CD4-positive, alpha-beta memory T cell (primary cell): ENCODE measurements around the gene BMI1. TPM values are rescaled to one million over a fixed set of nuclear protein-coding genes. Genes with fewer than 3 reads are reported as not detected.
A peak's percentile ranks its signal among the peaks of the same experiment; 100 is the strongest.

Experiments
- CTCF ChIA-PET: fragments of 350-600 bp; sonication (Branson Sonifier 250); formaldehyde crosslinking; loops from one replicate; lab custom pipeline; 2021; ENCODE audit warnings: inconsistent platforms; ENCODE audit not compliant: partially characterized antibody; lab: Charles Lee
- POLR2A ChIA-PET: fragments of 350-600 bp; sonication (Branson Sonifier 250); formaldehyde crosslinking; loops from one replicate; lab custom pipeline; 2021; ENCODE audit not compliant: partially characterized antibody; lab: Charles Lee
- DNase-seq, 5 donors: peaks; one replicate each; pipeline versions ENCODE4 v3.0.0 to v3.0.0-alpha.2; 2020 to 2022; ENCODE audit warnings: mixed read lengths in 1 of 5
- H3K27ac ChIP-seq: one replicate; pipeline ENCODE4 v1.7.0; 2013; ENCODE audit warnings: low read depth, low read length
- H3K27me3 ChIP-seq: 2 replicates; pipeline ENCODE4 v1.7.0; 2013; ENCODE audit warnings: mild to moderate bottlenecking, low read length, moderate library complexity; ENCODE audit not compliant: insufficient read depth
- H3K36me3 ChIP-seq: 2 replicates; pipeline ENCODE4 v1.7.0; 2013; ENCODE audit warnings: mild to moderate bottlenecking, low read length, moderate library complexity; ENCODE audit not compliant: insufficient read depth
- H3K4me1 ChIP-seq: 2 replicates; pipeline ENCODE4 v1.7.0; 2013; ENCODE audit warnings: mild to moderate bottlenecking, low read length, moderate library complexity; ENCODE audit not compliant: insufficient read depth
- H3K4me3 ChIP-seq, 2 donors: one replicate each; pipeline ENCODE4 v1.7.0; 2013; ENCODE audit warnings: low read length in 2 of 2, mild to moderate bottlenecking in 1 of 2
- H3K9me3 ChIP-seq, 2 donors: one replicate each; pipeline ENCODE4 v1.7.0; 2013; ENCODE audit warnings: low read length in 2 of 2, control low read depth in 1 of 2; ENCODE audit not compliant: control insufficient read depth in 1 of 2
- H3K27ac Mint-ChIP-seq, 7 donors: one replicate each; pipeline ENCODE4 v1.8.0; 2020 to 2021; ENCODE audit warnings: mixed read lengths in 7 of 7, mild to moderate bottlenecking in 6 of 7, inconsistent platforms in 3 of 7, moderate library complexity in 3 of 7
- H3K27me3 Mint-ChIP-seq, 2 donors: one replicate each; pipeline ENCODE4 v1.8.0; 2020 to 2021; ENCODE audit warnings: mixed read lengths in 2 of 2
- H3K36me3 Mint-ChIP-seq, 2 donors: one replicate each; pipeline ENCODE4 v1.8.0; 2020 to 2021; ENCODE audit warnings: mixed read lengths in 2 of 2, inconsistent platforms in 1 of 2, mild to moderate bottlenecking in 1 of 2
- H3K4me1 Mint-ChIP-seq, 4 donors: one replicate each; pipeline ENCODE4 v1.8.0; 2020 to 2021; ENCODE audit warnings: mixed read lengths in 4 of 4, mild to moderate bottlenecking in 1 of 4
- H3K4me3 Mint-ChIP-seq, 8 donors: one replicate each; pipeline ENCODE4 v1.8.0; 2020 to 2021; ENCODE audit warnings: mixed read lengths in 8 of 8, mild to moderate bottlenecking in 7 of 8, moderate library complexity in 6 of 8, inconsistent platforms in 3 of 8
- H3K9me3 Mint-ChIP-seq, 8 donors: one replicate each; pipeline ENCODE4 v1.8.0; 2020 to 2021; ENCODE audit warnings: mixed read lengths in 8 of 8, mild to moderate bottlenecking in 5 of 8, inconsistent platforms in 3 of 8, moderate library complexity in 1 of 8
- intact Hi-C: fragments of 100-400 bp; cut with micrococcal nuclease; formaldehyde crosslinking; loops from one replicate; pipeline ENCODE4 v1.15.1; 2023
- polyA plus RNA-seq, 2 donors: library from polyadenylated mRNA; unstranded; fragments of 300-500 nt; fragmentation: Illumina TruSeq; gene quantifications; one replicate each; pipeline ENCODE4 v1.2.3, GENCODE V29; 2021
- total RNA-seq, 2 experiments: library from RNA; stranded (reverse); gene quantifications; one replicate each; pipeline ENCODE4 v1.2.3, GENCODE V29; 2021

BMI1 gene
- total and polyA plus RNA-seq, 4 experiments from 2014 or later, result 40.5 to 108 (median 76.8) TPM

- Histone ChIP-seq H3K27ac (no peak overlapping the region), H3K36me3 (no peaks in the 10 kb centered on the region), H3K4me1 (peaks cover 34% of the 10 kb centered on the region), H3K27me3 (no peaks in the 10 kb centered on the region), H3K4me3 (no peak overlapping the region), H3K9me3 (no peaks in the 10 kb centered on the region)
- CTCF ChIA-PET, result interaction anchor here (1.1 to 2.2 kb wide), 5 partner anchors 24 to 321 kb away, joined by 3 to 10 read pairs (median 6); no protein-coding TSS in a partner anchor
- Mint-ChIP-seq H3K9me3 (no peaks in the 10 kb centered on the region), H3K4me1 (peaks cover 18 to 45% (median 25%) of the 10 kb centered on the region in 4 donors), H3K4me3 (peak overlapping the region; percentile 88 to 99 (median 98)), H3K27ac (peak overlapping the region in 2 of 7 donors; percentile 89 to 97), H3K27me3 (peaks cover 0 to 1% of the 10 kb centered on the region in 2 donors), H3K36me3 (peaks cover 0 to 5% of the 10 kb centered on the region in 2 donors)
- POLR2A ChIA-PET, result interaction anchor here (0.9 to 5.4 kb wide), 8 partner anchors 10 to 311 kb away, joined by 3 to 97 read pairs (median 30); partner anchors contain the start of gene DNAJC1
- intact Hi-C loops, result loop anchor here (5.0 kb wide), 1 partner anchor 293 kb away; no protein-coding TSS in a partner anchor
- DNase-seq, result no peak
Measured at GRCh38 chr10:22314852-22315251, 6.0 kb upstream of the BMI1 start.

- Histone ChIP-seq H3K4me1 (peaks cover 37% of the 10 kb centered on the region), H3K9me3 (no peaks in the 10 kb centered on the region), H3K36me3 (no peaks in the 10 kb centered on the region), H3K27ac (peak overlapping the region; percentile 71), H3K27me3 (no peaks in the 10 kb centered on the region), H3K4me3 (peak overlapping the region; percentile 72 to 95)
- Mint-ChIP-seq H3K27me3 (peaks cover 3 to 4% of the 10 kb centered on the region in 2 donors), H3K9me3 (no peaks in the 10 kb centered on the region), H3K4me3 (peak overlapping the region; percentile 88 to 99 (median 98)), H3K4me1 (peaks cover 22 to 50% (median 29%) of the 10 kb centered on the region in 4 donors), H3K36me3 (peaks cover 0 to 9% of the 10 kb centered on the region in 2 donors), H3K27ac (peak overlapping the region; percentile 89 to 98 (median 98))
- DNase-seq, result no peak
- POLR2A ChIA-PET, result interaction anchor here (0.6 to 5.4 kb wide), 21 partner anchors 10 to 790 kb away, joined by 3 to 97 read pairs (median 4); partner anchors contain the start of genes DNAJC1 and PIP4K2A
- intact Hi-C loops, result loop anchor here (1.0 to 5.0 kb wide), 7 partner anchors 18 to 781 kb away; partner anchors contain the start of genes DNAJC1 and MLLT10
- CTCF ChIA-PET, result interaction anchor here (0.7 to 2.2 kb wide), 13 partner anchors 8 to 322 kb away, joined by 3 to 10 read pairs (median 3); no protein-coding TSS in a partner anchor
Measured at GRCh38 chr10:22315455-22316285, 5.2 kb upstream of the BMI1 start.

DNA sequence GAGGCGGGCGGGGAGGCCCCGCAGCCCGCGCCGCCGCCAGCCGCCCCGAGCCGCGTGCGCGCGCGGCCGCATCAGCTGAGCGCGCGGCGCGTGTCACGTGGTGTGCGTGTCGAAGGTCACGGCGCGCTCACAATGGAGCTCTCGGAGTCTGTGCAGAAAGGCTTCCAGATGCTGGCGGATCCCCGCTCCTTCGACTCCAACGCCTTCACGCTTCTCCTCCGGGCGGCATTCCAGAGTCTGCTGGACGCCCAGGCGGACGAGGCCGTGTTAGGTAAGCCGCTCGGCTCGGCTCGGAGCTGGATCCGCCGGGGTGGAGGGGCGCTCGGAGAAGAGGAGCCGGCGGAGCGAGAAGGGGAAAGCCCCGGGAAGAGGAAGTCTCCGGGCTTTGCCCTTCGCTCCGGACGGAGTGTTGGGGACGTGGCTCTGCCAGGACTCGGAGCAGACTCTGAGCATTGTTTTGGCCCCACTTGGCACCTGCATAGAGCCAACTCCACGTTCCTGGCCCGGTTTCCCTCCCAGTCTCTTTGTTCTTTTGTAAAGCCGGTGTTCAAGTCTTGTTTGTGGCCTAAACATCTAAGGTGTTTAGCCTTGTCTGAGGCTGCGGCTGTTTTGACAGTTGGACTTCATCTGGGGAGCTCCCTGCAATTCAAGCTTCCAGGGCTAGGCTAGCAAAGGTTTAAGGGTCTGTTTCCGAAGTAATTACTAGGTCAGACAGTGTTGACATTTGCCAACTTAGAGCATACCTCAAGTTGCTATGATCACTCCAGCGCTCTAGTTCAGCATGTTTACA lies 4.4 kb upstream of the BMI1 start, which contains the start of gene COMMD3:
Gene COMMD3 (plus strand): TSS at position 103 of the 790 bp plus-strand sequence. CDS start 30 bp downstream, at position 133.
- peaks cover 3 to 4% of the 10 kb centered on the region in 2 donors for H3K27me3 Mint-ChIP-seq
- CTCF ChIA-PET, result interaction anchor here (0.7 to 2.2 kb wide), 11 partner anchors 8 to 323 kb away, joined by 3 to 10 read pairs (median 4); no protein-coding TSS in a partner anchor
- peaks cover 0 to 10% of the 10 kb centered on the region in 2 donors for H3K36me3 Mint-ChIP-seq
- Histone ChIP-seq H3K27me3 (no peaks in the 10 kb centered on the region), H3K36me3 (no peaks in the 10 kb centered on the region), H3K4me1 (peaks cover 37% of the 10 kb centered on the region), H3K9me3 (no peaks in the 10 kb centered on the region), H3K4me3 (peak within 1 kb of the TSS; percentile 77 to 95), H3K27ac (peak within 1 kb of the TSS; percentile 71)
- POLR2A ChIA-PET, result interaction anchor here (0.6 to 5.4 kb wide), 20 partner anchors 9 to 791 kb away, joined by 3 to 97 read pairs (median 4); partner anchors contain the start of genes DNAJC1, PIP4K2A and SKIDA1
- peak within 1 kb of the TSS; percentile 94 to 99 (median 98) for H3K4me3 Mint-ChIP-seq
- intact Hi-C loops, result loop anchor here (1.0 to 5.0 kb wide), 7 partner anchors 17 to 782 kb away; partner anchors contain the start of genes DNAJC1 and MLLT10
- peaks cover 22 to 50% (median 29%) of the 10 kb centered on the region in 4 donors for H3K4me1 Mint-ChIP-seq
- no peaks in the 10 kb centered on the region for H3K9me3 Mint-ChIP-seq
- peak; percentile 78 to 86 (median 82) for DNase-seq
- peak within 1 kb of the TSS; percentile 89 to 98 (median 98) for H3K27ac Mint-ChIP-seq

- ChIA-PET CTCF (interaction anchor here (1.5 to 2.2 kb wide), 3 partner anchors 120 to 323 kb away, joined by 6 to 8 read pairs (median 6); no protein-coding TSS in a partner anchor), POLR2A (interaction anchor here (0.7 to 5.4 kb wide), 13 partner anchors 8 to 791 kb away, joined by 3 to 97 read pairs (median 6); partner anchors contain the start of genes DNAJC1 and SKIDA1)
- Histone ChIP-seq H3K4me3 (peak overlapping the region; percentile 77 to 95), H3K4me1 (peaks cover 37% of the 10 kb centered on the region), H3K36me3 (no peaks in the 10 kb centered on the region), H3K27me3 (no peaks in the 10 kb centered on the region), H3K9me3 (no peaks in the 10 kb centered on the region), H3K27ac (peak overlapping the region; percentile 71)
- H3K36me3 Mint-ChIP-seq, result peaks cover 0 to 10% of the 10 kb centered on the region in 2 donors
- peaks cover 22 to 51% (median 30%) of the 10 kb centered on the region in 4 donors for H3K4me1 Mint-ChIP-seq
- no peaks in the 10 kb centered on the region for H3K9me3 Mint-ChIP-seq
- DNase-seq, result no peak
- H3K4me3 Mint-ChIP-seq, result peak overlapping the region; percentile 85 to 94 (median 92)
- H3K27me3 Mint-ChIP-seq, result peaks cover 3 to 4% of the 10 kb centered on the region in 2 donors
- H3K27ac Mint-ChIP-seq, result peak overlapping the region; percentile 89 to 97 (median 95)
- intact Hi-C loops, result loop anchor here (5.0 kb wide), 1 partner anchor 295 kb away; no protein-coding TSS in a partner anchor
Measured at GRCh38 chr10:22317076-22317370, 3.9 kb upstream of the BMI1 start.

GRCh38 chr10:22317771-22318565 lies 2.9 kb upstream of the BMI1 start:
- Histone ChIP-seq H3K4me3 (no peak overlapping the region), H3K36me3 (no peaks in the 10 kb centered on the region), H3K4me1 (peaks cover 45% of the 10 kb centered on the region), H3K9me3 (no peaks in the 10 kb centered on the region), H3K27me3 (no peaks in the 10 kb centered on the region), H3K27ac (no peak overlapping the region)
- POLR2A ChIA-PET, result interaction anchor here (1.1 to 5.4 kb wide), 3 partner anchors 65 to 120 kb away, joined by 4 to 97 read pairs (median 5); no protein-coding TSS in a partner anchor
- intact Hi-C loops, result loop anchor here (5.0 kb wide), 1 partner anchor 296 kb away; no protein-coding TSS in a partner anchor
- Mint-ChIP-seq H3K36me3 (peaks cover 0 to 15% of the 10 kb centered on the region in 2 donors), H3K27ac (peak overlapping the region in 4 of 7 donors; percentile 29 to 95 (median 74)), H3K4me3 (peak overlapping the region in 7 of 8 donors; percentile 15 to 94 (median 17)), H3K27me3 (peaks cover 9 to 10% of the 10 kb centered on the region in 2 donors), H3K4me1 (peaks cover 29 to 61% (median 38%) of the 10 kb centered on the region in 4 donors), H3K9me3 (no peaks in the 10 kb centered on the region)
- CTCF ChIA-PET, result interaction anchor here (0.7 kb wide), 1 partner anchor 90 kb away, joined by 3 read pairs; no protein-coding TSS in a partner anchor
- no peak for DNase-seq
